ENCODE results near the gene DDX20.
A peak's percentile ranks its signal among the peaks of the same experiment; 100 is the strongest.
"Not testable (repeated sequence)": the region's sequence is repeated elsewhere in the genome, so short reads cannot be mapped to it uniquely, and the experiment has no call there.

DDX20 gene

GRCh38 chr1:111733183-111733991, 22.3 kb upstream of the DDX20 start:
- no peak for DNase-seq

GRCh38 chr1:111733992-111734341, 21.7 kb upstream of the DDX20 start:
- DNase-seq = no peak

- DNase-seq = no peak
Measured at GRCh38 chr1:111734426-111734825, 21.3 kb upstream of the DDX20 start.

DNA sequence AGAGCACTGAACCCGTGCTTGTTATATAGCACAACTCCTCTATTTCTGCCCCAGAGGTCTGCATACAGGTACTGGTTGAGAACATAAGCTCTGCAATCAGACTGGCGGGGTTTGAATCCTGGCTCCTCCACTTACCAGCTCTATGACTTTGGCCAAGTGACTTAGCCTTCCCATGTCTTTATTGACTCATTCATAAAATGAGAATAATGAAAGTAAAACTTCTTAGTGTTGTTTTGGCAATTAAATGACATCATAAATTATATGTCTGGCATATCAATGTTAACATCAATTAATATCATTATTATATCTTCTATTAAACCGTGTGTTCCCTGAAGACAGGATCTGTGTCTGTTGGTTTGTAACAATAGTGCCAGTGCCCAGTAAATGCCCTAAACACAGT, 20.8 kb upstream of the DDX20 start:
- no peak for DNase-seq

- no peak for DNase-seq
Measured at GRCh38 chr1:111735321-111735720, 20.4 kb upstream of the DDX20 start.

- peak; percentile 83 for DNase-seq
Measured at GRCh38 chr1:111735858-111736544, 19.7 kb upstream of the DDX20 start.

- DNase-seq = peak; percentile 35
Measured at GRCh38 chr1:111736548-111737215, 19.0 kb upstream of the DDX20 start.

GRCh38 chr1:111737216-111738132, 18.2 kb upstream of the DDX20 start:
- peak; percentile 50 for DNase-seq

GRCh38 chr1:111738133-111738435, 17.6 kb upstream of the DDX20 start:
- no peak for DNase-seq

- peak; percentile 87 for DNase-seq
Measured at GRCh38 chr1:111738436-111739193, 17.1 kb upstream of the DDX20 start.

- peak; percentile 92 for DNase-seq
Measured at GRCh38 chr1:111739194-111739924, 16.3 kb upstream of the DDX20 start, which contains the start of gene INKA2. INKA2 (minus strand) TSS chr1:111739395; CDS start chr1:111739242, 153 bp downstream.

GRCh38 chr1:111739925-111740765, 15.6 kb upstream of the DDX20 start:
- peak; percentile 76 for DNase-seq

DNA sequence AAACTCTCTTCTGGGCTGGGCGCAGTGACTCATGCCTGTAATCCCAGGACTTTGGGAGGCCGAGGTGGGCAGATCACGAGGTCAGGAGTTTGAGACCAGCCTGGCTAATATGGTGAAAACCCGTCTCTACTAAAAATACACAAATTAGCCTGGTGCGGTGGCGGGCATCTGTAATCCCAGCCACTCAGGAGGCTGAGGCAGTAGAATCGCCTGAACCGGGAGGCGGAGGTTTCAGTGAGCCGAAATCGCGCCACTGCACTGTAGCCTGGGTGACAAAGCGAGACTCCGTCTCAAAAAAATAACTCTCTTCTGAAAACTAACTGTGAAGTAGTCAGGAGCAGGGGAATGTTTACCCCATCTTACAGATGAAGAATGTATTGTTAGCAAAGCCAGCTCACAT, 13.4 kb upstream of the DDX20 start:
- DNase-seq = not testable (repeated sequence)

- DNase-seq = no peak
Measured at GRCh38 chr1:111742938-111743549, 12.7 kb upstream of the DDX20 start.

DNA sequence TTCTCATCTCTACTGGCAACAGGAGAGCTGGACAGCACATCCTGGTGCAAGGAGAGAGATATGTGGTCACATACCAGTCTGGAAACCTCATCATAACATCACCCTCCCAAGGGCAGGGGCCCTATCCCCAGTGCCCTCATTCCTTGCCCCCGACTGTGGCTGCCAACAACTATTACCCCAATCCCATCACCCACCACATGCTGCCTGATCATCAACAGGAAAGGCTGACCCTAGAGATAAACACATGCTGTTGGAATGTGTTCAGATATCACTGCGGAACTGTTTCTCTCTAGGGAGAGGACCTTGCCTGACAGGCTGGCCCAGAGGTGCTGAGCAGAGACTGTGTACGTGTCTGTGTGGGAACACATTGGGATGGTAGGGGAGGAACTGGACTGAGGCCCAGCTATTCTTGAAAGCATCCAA, 12.0 kb upstream of the DDX20 start:
- DNase-seq = no peak

DNA sequence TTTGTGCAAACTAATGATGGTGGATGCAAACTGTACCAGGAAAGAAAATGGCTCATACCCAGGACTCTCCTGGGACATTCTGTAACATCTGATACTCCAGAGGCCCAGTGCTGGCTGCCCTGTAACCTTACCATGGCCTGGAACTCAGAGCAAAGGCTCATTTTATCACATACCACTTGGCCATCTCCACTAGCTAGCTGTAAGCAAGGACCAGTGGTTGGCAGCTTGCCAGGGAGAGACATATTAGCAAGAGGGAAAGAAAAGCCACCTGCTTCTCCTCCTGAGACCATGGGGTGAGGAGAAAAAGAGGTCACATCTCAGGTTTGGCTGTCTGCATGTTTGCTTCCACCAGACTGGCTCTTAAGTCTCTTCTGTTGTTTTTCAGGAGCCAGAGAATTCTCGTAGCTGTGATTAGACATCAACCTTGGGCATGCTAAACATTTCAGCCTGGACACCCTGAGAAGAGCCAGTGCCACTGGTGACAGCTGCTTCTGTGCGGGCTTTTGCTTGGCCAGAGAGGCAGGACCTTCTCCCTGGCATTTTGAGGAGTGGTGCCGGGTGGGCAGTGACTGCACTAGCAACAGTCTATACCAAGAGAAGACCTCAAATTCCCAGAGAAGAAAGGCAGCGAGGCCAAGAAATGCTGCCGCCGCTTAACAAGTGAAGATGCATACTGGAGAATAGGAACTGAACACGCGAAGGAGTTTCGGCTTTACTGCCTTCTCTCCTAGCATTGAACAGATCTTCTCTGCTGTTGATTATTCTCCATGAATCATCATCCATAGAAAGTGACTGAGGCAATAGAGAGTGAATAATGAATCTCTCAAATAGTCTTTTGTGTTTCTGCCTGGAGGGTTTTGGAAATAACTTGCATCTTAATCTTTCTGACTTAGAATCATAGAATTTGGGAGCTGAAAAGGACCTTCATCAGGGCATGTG, 9.8 kb upstream of the DDX20 start:
- DNase-seq = peak; percentile 53

DNA sequence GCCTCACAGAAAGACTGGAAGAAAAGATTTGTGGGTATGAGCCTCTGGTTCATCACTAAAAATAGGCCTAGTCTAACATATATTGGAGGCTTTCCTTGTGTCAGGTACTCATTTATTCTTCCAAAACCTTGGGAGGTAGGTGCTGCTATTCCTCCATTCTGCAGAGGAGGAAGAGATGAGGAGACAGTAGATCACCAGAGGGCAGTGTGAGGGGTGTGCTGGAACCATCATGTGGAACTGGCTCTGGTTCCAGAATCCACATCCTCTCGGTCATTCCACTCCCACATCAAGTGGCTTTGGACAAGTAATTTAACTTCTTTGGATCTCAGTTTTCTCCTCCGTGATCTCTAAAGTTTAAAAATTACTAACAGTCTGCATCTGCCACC, 9.1 kb upstream of the DDX20 start:
- no peak for DNase-seq

- peak; percentile 87 for DNase-seq
Measured at GRCh38 chr1:111747282-111747734, 8.4 kb upstream of the DDX20 start.

DNA sequence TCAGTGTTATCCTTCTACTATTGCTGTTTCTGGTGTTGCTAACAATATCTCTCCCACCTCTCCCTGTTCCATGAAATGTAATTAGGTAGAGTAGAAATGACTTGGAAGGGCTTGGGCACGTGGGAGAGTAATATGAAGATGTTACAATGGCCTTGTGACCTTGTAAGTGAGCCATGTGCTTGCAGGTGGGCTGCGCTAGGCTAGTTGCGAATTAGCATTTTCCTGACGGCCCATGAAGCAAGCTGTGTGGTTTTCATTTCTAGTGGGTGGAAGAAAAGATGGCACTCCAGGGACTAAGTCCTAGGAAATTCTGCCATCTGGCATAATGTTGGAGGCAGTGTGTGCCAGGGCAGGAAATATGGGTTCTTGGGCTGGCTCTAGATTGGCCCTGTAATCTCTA, 7.8 kb upstream of the DDX20 start:
- DNase-seq = no peak

Measured in NCI-H82 (cell line).